Progenitor cell of endocrine pancreas (in vitro differentiated cells): Measurements from ENCODE around the gene CLDN7. TPM values are rescaled to one million over a fixed set of nuclear protein-coding genes. Genes with fewer than 3 reads are reported as not detected.

Source experiments
- DNase-seq: peaks from one replicate; pipeline ENCODE4 v3.0.0; 2021; ENCODE audit warnings: low spot score; ENCODE audit not compliant: unreplicated experiment
- H3K27ac Mint-ChIP-seq: 2 replicates; pipeline ENCODE4 v1.8.0; 2021; ENCODE audit warnings: mild to moderate bottlenecking, moderate library complexity, mixed read lengths
- H3K27me3 Mint-ChIP-seq: 2 replicates; pipeline ENCODE4 v1.8.0; 2021; ENCODE audit warnings: mixed read lengths
- H3K36me3 Mint-ChIP-seq: 2 replicates; pipeline ENCODE4 v1.8.0; 2022; ENCODE audit warnings: mixed read lengths; ENCODE audit not compliant: insufficient read depth
- H3K4me1 Mint-ChIP-seq: 2 replicates; pipeline ENCODE4 v1.8.0; 2021; ENCODE audit warnings: low read depth, mixed read lengths
- H3K4me3 Mint-ChIP-seq: 2 replicates; pipeline ENCODE4 v1.8.0; 2021; ENCODE audit warnings: low read depth, mild to moderate bottlenecking, moderate library complexity, mixed read lengths
- H3K9me3 Mint-ChIP-seq: 2 replicates; pipeline ENCODE4 v1.8.0; 2021; ENCODE audit warnings: low read depth, mixed read lengths
- total RNA-seq: library from RNA; stranded (reverse); gene quantifications from 2 replicates; pipeline ENCODE4 v1.2.1, GENCODE V29; 2021
- TF ChIP-seq, protein P1 (sequence below): fragments of 200-600 bp; sonication (generic); IDR thresholded peaks from one replicate; pipeline ENCODE4 v1.5.0; 2021; ENCODE audit warnings: antibody characterized with exemption, mild to moderate bottlenecking; ENCODE audit not compliant: unreplicated experiment

CLDN7 gene
- total RNA-seq, 1 donor from 2014 or later, result 137 TPM

DNA sequence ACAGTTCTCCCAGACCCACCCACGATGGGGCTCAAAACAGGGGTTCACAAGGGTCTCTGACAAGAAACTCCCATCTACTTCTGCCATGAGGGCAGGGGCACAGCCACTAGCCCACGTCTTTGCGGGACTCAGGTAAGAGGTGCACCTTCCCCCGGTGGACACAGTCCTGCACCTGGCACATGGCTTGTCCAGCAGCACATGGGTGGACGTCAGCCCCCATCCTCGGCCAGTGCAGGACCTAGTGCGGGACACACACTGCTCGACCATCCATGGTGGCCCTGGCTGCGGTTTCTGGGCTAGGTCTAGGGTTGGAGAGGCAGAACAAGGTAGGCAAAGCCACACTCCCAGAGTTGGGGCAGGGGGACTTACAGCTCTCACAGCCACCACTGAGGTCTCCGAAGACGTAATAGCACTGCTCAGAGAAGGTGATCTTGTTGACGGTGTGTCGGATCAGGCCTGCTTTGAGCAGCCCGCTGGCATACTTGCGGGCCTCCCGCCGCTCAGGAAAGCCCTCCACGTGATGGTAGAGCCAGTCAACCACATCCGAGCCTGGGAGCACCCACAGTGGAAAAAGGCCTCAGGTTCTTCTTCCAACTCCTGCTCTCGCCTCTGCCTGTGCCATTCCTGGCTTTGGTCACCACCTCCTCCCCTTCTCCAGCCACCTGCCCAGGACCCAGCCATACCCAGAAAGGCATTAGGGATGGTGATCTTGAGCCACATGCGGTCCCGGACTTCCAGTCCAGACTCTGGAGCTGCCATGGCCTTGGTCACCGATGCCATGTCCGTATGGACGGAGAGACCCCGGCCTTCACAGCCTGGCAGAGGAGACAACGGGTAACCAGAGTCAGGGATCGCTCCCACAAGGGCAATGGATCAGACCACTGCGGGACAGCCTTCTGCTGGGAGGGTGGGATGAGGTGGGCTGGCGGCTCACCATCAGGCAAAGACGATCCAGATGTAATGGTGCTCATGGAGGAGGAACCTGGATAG is 35.3 kb downstream of the CLDN7 start:
- peaks cover 2% of the 10 kb centered on the region for H3K4me1 Mint-ChIP-seq
- TF ChIP-seq, protein P1, sequence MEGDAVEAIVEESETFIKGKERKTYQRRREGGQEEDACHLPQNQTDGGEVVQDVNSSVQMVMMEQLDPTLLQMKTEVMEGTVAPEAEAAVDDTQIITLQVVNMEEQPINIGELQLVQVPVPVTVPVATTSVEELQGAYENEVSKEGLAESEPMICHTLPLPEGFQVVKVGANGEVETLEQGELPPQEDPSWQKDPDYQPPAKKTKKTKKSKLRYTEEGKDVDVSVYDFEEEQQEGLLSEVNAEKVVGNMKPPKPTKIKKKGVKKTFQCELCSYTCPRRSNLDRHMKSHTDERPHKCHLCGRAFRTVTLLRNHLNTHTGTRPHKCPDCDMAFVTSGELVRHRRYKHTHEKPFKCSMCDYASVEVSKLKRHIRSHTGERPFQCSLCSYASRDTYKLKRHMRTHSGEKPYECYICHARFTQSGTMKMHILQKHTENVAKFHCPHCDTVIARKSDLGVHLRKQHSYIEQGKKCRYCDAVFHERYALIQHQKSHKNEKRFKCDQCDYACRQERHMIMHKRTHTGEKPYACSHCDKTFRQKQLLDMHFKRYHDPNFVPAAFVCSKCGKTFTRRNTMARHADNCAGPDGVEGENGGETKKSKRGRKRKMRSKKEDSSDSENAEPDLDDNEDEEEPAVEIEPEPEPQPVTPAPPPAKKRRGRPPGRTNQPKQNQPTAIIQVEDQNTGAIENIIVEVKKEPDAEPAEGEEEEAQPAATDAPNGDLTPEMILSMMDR, result no peak
- H3K27ac Mint-ChIP-seq, result no peak overlapping the region
- no peaks in the 10 kb centered on the region for H3K9me3 Mint-ChIP-seq
- H3K27me3 Mint-ChIP-seq, result no peaks in the 10 kb centered on the region
- H3K36me3 Mint-ChIP-seq, result peaks cover 13% of the 10 kb centered on the region
- no peak for DNase-seq
- no peak overlapping the region for H3K4me3 Mint-ChIP-seq

- no peak overlapping the region for H3K4me3 Mint-ChIP-seq
- TF ChIP-seq, protein P1, result no peak
- H3K9me3 Mint-ChIP-seq, result no peaks in the 10 kb centered on the region
- H3K27ac Mint-ChIP-seq, result no peak overlapping the region
- H3K36me3 Mint-ChIP-seq, result peaks cover 12% of the 10 kb centered on the region
- DNase-seq, result no peak
- peaks cover 5% of the 10 kb centered on the region for H3K4me1 Mint-ChIP-seq
- H3K27me3 Mint-ChIP-seq, result no peaks in the 10 kb centered on the region
Measured at GRCh38 chr17:7225711-7226331, 36.5 kb downstream of the CLDN7 start.

DNA sequence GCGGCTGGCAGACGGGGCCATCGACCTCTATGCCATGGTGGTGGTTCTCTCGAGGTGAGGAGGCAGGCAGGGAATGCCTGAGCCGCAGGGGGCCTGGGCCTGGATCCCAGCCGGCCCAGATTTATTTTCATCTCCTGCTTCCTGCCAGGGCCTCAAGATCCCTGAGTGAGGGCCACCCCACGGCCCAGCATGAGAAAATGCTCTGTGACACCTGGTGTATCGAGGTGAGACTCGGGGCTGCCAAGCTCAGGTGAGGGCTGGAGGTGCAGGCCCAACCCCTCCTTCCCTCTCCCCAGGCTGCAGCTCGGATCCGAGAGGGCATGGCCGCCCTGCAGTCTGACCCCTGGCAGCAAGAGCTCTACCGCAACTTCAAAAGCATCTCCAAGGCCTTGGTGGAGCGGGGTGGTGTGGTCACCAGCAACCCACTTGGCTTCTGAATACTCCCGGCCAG is 37.6 kb downstream of the CLDN7 start:
- Mint-ChIP-seq H3K27ac (no peak overlapping the region), H3K9me3 (no peaks in the 10 kb centered on the region), H3K27me3 (no peaks in the 10 kb centered on the region), H3K4me3 (no peak overlapping the region), H3K36me3 (peaks cover 12% of the 10 kb centered on the region), H3K4me1 (peaks cover 11% of the 10 kb centered on the region)
- DNase-seq, result no peak
- TF ChIP-seq, protein P1, result no peak

- Mint-ChIP-seq H3K36me3 (peaks cover 11% of the 10 kb centered on the region), H3K9me3 (no peaks in the 10 kb centered on the region), H3K4me1 (peaks cover 15% of the 10 kb centered on the region), H3K4me3 (no peak overlapping the region), H3K27me3 (no peaks in the 10 kb centered on the region), H3K27ac (no peak overlapping the region)
- no peak for DNase-seq
- TF ChIP-seq, protein P1, result no peak
Measured at GRCh38 chr17:7224110-7224509, 38.2 kb downstream of the CLDN7 start.

DNA sequence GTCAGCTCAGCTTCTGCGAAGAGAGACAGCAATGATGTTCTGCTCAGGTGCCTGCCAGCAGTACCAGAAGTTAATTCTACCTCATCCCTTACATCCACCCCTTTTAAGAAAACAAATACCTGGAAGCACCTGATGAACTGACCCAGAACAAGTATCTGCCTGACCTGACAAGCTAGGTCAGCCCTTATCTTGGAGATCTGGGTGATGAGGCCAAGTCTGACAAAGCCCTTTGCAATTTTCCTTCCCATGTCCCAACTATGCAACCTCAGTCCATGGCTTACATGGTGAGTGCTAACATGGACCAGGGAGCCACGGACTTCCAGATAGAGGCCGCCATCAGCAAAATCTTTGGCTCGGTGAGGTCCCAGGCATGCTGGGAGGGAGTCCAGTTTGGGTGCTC is 38.9 kb downstream of the CLDN7 start:
- H3K27me3 Mint-ChIP-seq, result no peaks in the 10 kb centered on the region
- peaks cover 10% of the 10 kb centered on the region for H3K36me3 Mint-ChIP-seq
- no peak for DNase-seq
- TF ChIP-seq, protein P1, result no peak
- no peaks in the 10 kb centered on the region for H3K9me3 Mint-ChIP-seq
- no peak overlapping the region for H3K4me3 Mint-ChIP-seq
- H3K27ac Mint-ChIP-seq, result peak overlapping the region; percentile 87
- H3K4me1 Mint-ChIP-seq, result peaks cover 15% of the 10 kb centered on the region
